Measurements from ENCODE around the gene STIMATE.

The STIMATE gene

DNA sequence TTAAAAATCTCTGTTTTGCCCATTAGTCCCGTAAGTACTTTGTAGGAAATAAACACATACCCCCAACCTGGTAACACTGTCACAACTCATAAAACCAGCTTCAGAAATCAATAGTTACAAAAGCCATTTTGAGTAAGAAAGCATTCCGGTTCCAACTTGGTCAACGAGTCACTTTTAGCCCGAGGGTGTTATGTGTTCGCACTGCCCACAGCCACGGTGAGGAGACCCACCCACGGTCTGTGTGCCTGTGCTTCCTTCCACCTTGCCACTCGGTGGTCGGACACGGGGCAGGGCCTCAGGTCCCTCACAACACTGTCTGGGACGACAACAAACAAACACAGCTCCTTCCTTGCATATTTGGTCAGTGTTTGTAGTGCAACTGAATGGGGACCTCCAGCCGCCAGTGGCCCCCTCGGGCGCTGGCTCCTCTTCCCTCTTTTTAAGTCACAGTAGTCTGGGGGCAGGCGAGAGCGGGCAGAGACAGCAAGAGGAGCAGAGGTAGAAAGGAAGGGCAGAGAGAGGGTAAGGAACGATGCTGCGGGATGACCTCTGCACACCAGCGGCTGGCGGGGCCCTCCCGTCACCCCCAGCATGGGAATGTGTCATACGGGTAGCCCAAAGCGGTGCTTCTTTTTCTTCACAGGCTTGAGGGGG is 57.3 kb downstream of the STIMATE start:
- no peak for DNase-seq

DNA sequence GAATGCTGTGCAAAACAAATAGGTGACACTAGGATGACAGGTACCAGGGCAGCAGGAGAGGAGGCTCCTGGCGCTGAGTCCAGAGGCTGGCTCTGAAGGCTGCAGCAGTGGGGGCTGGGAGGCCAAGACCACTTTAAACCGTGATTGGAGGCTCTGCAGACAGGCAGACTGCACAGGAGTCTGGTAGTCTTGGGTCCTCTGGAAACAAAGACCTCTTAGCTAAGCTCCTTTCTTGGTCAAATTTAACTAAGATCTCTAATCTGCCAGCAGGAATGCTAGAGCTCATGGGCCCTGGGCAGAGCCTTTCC is 58.1 kb downstream of the STIMATE start:
- DNase-seq: no peak

DNA sequence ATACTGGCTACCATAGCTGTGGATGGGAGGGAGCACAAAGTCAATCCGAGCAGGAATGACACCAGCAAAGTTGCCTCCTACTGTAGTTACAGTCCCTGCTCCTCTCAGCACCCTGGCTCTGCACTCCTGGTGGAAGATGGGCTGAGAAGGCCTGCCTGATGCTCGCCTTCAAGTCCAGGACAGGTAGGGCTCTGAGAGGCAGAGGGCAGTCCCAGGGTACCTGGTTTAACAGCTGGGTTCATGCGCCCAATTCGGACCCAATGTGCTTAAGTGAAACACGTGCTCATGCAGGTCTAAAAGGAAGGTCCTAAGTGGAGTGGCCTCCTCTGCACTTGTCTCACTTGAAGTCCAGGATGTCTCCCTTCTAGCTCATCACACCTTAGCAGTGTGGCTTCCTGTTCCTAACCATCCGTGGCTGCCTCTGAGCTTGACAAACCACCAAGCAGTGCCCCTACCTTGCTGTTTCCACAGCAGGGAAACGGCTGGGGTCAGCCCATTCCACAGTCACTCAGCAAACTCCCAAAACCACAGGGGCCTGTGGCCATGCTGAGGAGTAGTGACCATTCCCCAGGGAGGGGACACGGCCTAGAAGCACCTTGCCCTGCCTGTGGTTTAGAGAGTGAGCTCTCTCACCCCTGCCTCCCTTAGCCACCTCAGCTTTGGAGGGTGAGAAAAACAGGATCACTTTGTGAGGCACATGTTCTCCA is 58.6 kb downstream of the STIMATE start:
- DNase-seq: peak; percentile 52

DNA sequence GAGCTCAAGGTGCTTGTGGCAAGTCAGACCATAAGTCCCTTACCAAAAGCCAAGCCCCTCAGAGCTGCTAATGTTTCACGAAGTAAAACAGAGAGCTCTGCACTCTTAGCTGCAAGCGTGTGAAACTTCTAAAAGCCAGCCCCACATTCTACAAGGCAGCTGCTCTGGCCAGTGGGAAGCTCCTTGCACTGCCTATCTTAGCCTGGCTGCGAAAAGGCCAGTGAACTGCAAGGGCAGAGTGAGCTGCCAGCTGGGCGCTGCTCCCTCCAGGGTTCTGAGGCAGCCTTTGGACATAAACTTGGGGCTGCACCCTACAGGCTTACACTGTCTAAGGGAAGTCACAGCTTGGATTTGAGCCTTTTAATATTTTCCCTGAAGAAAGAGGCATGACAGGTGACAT is 60.4 kb downstream of the STIMATE start:
- DNase-seq: no peak

DNA sequence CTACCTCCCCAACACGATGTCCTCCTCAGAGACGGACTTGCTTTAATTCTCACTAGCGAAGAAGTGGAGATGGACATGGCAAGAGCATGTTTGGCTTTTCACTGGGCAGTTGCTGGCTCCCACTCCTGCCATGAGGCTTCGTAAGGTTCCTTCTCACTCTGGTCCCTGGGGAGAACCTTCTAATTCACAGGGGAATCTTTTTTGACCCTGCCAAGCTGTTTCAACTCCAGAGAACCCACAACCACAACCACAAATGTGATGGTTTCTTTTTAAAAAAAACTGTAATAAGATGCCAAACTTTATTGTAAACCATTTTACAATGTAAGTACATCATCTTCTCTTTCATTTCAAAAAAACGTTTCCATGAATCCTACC is 60.9 kb downstream of the STIMATE start:
- DNase-seq: no peak

DNA sequence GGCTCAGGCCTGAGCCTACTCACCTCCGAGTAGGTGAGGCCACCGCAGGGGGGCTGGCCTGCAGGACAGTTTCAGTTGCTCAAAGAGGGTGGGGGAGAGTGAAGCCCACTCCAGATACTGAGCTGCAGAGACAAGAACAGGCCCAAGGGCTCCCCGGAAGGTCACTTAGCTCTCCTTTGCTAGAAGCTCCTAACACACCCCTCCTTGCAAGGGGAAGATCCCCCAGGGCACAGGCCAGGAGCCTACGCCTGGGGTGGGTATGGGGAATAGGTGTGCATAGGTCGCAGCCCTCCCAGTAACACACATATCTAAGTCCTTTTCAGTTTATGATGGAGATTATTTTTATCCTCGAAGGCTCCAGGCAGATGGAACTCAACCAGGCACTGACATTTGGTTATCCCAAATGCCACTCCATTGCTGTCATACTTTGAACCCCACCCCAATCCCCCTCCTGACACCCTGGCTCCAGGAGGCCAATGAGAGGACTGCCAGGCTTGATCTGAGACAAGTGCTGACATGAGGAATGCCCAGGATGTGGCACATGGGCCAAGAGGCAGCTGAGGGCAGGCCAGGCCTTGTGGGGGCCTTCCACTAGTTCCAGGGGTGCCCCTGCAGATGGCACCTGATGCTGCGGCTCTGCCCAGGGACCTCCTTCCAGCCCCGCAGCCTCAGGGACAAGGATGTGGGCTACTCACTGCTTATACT is 61.4 kb downstream of the STIMATE start:
- DNase-seq: no peak

DNA sequence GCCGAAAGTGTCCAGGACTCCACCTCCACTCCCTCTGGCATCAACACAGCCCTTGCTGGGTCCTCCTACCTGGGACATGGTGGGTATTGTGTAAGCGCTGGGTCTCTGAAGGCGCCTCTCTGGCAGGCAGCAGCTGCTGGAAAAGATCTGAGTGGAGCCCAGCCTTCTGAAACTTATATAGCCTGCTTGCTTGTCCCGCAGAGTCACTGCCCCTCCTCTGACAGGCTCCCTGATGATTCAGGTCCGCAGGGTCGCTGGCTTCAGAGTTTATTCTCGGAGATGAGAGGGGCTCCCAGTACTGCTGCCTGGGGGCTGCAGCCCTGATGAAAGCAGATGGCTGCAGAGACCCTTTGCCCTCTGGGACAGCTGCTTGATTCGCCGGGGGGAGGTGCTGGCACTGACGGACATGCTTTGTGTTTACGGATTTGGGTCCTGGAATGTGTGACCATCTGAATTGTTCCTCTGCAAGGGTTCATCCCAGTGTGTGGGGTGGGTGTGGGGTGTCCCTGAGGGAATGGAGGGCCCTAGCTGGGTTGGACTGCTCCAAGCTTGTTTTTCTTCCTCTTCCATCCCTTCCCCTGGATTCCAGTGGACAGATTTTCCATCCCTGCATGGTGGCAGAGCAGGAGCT is 62.4 kb downstream of the STIMATE start, which contains the start of gene MUSTN1:
Gene MUSTN1 (minus strand): TSS at position 149 of the 631 bp plus-strand sequence. CDS start 71 bp downstream, at position 78.
- no peak for DNase-seq

DNA sequence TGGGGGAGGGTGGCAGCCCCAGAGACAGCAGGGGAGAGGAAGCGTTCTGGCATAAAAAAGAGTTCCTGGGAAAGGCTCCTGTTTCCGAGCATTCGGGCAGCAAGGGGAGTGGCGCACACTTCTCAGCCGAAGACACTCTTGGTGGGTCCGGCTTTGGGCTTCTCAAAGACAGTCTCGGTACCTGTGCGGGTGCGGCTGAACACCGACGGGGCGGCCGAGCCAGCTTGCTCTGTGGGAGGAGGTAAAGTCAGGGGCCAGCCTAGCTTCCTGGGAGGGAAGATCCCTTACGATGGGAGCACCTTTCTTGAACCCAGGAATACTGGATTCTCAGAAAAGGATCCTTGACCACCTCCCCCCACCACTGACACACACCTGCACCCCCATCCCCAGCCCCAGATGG is 64.1 kb downstream of the STIMATE start:
- no peak for DNase-seq

DNA sequence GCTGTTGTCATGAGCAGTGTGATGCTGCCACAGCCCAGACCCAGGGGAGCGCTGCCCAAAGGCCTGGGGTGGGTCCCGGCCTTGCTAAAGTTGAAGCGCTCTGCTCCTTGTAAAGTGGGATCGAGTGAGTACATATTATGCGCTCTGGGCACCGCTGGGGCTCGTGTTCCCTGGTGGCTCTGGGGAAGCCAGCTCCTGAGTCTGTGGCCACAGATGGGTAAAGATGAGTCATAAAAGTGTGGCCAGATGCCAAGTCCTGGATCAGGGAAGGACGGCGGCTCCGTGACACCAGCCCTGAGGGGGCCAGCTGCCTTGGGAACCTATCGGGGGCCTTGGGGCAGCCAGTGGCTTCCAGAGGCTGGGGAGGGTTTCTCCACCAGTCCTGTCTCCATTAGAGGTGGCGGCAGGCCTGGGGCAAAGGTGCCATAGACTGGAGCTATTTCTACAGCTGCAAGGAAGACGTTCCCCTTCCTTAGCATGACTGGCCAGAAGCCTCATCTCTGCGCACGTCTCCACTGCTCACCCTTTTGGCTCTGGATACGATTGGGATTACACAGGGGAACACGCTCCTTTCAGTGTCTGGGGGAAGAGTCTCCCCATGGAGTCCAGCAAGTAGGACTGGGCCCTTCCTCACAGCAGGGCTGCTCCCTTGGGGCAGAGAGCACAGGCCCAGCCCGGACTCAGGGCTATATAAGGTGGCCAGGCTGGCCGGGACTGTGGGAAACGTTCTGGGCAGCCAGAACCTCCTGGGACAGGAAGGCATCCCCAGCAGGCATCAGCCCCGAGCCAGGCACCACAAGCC is 65.6 kb downstream of the STIMATE start:
- DNase-seq: no peak

DNA sequence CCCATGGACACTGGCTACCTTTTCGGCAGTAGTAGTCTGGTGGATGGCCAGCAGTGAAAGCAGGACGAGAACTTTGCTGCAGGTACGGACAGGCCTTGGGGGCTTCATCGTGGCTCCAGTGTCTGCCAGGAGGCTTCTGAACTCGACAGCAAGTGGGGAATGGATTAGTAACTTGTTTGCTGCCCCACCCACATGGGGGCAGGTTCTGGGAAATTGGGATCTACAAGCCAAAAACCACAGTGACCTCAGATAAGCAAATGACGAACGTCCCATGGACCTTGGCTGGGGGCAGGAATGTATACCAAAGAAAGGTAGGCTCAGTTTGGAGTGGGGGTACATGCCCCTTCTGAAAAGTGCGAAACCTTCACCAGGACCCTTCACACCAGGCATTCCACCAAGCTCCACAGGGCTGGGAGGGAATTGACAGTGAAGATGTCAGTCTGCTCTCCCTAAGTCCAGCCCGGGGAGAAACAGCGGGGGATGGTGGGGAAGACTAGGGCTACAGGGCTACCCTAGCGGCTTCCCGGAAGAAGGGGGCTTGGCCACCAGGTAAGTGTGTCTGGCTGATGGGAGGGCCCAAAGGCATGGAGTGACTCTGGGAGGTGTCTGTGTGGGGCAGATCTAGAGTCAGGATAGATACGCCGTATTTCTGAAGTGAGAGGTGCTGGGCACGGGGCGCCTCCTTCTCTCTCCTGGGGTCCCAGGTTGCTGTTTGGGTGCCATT is 66.7 kb downstream of the STIMATE start, which contains the start of gene ITIH4:
Gene ITIH4 (minus strand): TSS at position 138 of the 724 bp plus-strand sequence. CDS start 30 bp downstream, at position 108.
- DNase-seq: no peak

DNA sequence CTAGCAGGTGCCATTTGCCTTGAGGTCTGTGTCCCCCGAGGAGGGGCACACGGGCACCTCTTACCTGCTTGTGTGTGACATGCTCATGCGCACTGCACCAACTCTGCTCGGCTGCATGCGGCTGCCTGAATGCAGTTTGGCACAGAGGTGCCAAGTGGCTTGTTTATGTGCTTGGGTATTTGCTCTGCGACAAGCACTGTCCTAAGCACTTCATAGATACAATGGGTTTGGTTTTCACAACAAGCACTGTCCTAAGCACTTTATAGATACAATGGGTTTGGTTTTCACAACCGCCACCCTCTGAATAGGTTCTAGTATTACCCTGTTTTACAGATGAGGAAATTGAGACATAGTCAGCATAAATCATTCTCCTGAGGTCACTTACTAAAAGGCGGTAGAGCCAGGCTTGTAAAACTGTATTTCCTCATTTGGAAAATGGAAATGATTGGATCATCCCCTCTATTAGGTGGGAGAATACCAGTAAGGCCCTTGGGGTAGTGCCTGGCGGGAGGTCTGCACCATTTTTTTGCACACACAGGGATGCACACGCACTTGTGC is 67.4 kb downstream of the STIMATE start:
- no peak for DNase-seq

DNA sequence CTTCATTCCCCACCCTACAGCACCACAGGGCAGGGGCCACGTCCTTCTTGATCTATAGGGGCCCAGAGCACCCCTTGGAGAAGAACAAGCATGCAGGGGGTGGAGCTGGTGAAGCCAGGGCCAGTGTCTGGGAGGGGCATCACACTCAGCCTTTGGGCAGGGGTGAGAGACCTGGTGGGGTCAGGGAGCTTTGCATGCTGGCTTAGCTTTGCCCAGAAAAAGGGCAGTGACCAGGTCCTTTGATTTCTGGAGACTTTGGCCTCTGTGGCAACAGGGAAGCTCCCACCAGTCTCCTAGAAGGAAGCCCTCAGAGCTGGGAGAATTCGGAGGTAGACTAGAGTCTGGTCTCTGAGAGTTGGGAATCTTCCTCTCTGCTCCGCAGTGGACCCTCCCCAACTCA is 67.9 kb downstream of the STIMATE start:
- no peak for DNase-seq

DNA sequence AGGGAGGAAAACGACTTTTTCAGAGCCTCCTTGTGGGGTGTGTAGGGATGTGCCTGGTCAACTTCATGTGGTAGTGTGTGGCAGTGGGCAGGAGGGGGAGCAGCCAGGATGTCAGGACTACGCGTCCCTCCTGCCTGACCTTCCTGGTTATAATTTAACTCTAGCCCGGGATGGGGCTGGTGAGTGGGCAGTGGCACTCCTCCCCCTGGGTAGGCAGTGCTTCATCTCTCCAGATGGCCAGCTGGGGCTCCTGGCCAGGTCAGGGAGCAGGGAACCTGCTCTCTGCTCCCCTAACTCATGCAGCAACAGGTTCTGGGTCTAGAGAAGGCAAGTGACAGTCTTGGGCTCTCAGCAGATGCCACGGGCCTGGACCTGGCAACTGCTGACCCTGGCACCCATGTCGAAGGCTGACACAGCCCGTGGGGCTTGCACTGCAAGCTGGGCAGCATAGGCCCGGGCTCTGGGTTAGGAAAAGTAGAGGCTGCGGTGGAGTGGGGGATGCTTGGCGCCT is 69.4 kb downstream of the STIMATE start:
- DNase-seq: no peak

DNA sequence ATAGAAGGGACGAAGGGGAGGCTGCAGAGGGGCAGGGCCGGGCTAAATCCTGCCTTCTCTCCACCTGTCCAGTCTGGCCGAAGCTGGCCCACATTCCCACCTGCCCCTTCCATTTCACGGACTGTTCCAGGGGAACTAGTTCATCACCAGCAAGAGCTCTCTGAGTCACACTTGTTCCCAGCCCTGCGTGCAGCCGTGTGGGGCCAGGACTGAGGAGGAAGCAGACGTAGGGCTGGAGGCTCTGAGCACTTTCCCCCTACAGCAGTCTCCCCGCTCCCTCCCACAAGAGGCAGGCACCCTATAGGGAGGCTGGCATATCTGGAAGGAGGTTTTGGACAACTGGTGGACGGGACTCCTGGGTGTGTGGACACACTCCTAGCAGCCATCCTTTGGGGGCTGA is 69.9 kb downstream of the STIMATE start:
- DNase-seq: no peak

DNA sequence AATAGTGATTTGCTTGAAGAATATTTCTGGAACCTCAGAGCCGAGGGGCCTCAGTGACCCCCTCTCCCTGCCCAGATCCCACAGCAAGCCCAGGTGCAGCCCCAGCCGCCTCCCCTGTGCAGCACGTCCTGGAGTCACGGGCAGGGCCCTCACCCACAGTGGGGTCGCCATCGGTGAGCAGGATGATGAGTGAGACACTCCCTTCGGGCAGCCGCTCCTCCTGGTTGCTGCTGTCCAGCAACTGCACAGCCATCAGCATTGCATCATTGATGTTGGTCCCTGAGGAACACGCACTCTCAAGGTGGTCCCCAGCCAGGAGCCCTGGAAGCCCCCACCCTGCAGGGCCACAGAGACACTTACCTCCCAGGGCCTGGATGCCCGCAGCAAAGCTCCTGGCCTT is 73.3 kb downstream of the STIMATE start:
- DNase-seq: no peak

DNA sequence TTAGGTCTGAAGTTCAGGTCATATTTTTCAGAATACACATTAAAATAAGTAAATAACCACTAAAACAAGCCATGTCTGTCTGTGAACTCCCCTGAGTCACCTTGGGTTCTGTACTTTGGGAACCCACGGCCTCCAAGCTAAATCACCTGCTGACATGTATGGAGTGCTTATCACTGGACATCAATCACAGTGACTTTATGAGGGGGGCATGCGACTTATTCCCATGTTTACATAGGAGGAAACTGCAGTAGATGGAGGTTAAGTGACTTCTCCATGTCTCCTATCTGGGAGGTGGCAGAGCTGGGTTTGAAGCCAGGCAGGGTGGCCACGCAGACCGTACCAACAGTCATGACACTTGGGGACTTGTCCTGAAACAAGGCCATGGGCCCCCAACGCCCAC is 75.0 kb downstream of the STIMATE start:
- no peak for DNase-seq

DNA sequence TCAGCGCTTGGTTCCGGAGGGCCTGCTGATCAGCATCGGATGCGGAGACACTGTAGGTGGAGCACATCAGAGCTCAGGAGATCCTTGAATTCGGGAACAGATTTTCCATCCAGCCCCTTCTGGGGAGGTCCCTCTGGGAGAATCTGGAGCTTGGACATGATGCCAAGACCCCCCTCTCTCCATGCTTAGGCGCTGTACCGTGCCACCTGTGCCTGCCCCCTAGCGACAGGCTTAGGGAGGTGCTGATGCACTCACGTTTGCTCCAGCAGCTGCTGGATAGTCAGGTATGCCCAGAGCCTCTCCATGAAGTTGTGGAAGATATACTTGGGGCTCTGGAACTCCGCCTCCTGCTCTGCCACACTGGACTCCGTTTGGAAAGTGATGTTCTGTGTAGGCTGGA is 76.6 kb downstream of the STIMATE start:
- peak; percentile 36 for DNase-seq

DNA sequence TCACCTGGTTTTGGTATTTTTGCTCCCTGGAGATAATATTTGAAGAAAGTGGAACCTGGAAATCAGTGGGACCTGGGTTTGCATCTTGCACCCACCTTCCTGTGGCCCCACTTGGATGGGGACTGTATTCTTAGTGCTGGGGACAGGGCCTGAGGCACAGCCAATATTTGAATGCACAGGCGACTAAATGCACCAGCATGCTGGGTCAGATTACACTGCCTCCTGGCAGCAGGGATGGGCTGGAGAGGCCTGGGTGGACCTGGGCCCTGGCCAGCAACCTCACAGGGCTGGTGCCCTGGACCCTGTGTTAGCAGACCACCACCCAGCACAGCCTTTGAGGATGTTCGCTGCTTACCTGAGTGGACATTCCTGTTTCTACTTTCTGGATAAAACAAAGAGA is 77.4 kb downstream of the STIMATE start:
- no peak for DNase-seq

DNA sequence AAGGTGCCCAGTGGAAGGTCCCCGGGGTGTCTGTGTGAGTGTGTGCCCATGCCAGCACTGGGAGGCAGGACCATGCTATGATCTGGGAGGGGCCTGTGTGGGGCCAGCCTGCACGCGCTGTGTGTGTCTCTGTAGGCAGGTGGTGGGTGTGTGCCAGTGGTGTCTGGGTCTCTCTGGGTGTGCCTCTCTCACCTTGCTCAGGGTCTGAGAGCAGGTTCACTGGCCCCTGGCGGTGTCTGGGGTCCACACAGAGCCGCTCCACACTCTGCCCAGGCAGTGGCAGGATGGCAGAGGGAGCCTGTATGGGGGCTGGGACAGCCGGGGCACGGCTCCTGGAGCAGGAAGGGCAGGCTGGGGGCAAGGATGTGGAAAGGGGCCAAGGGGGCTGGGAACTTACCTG is 79.5 kb downstream of the STIMATE start:
- DNase-seq: no peak

DNA sequence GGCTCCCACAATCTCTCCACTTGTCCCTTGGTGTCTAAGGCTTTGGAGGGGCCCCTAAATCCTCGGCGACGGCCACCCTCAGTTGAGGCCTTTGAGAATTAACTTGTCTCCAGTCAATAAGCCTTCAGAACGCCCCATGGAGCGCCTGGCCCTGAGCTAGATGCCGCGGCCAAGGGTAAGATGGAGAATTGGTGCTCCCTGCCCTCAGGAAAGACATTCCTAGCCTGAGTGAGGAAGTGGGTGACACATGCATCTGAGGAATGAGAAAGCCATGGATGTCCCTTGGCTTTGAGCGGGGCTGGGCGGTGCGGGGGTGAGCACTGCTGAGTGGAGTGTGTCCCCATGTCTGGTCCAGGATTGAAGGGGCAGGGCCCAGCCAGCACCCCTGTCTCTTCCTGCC is 80.1 kb downstream of the STIMATE start:
- DNase-seq: no peak

DNA sequence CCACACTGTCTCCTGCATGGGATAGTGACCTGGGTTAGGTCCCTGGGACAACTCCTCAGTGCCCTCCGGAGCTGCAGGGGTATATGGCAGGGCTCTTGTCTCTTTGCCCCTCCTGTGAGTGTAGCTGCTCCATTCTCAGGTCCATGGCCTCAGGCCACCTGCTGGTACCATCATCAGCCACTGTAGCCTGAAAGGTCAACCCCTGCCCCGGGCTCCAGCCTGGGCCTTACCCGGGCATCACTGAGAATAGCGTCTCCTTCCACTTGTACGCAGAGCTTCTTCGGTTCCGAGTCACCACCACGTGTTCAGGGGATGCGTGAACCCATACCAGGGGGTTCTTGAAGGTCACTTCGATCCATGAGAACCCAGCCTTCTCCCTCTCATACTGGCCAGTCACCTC is 80.7 kb downstream of the STIMATE start:
- no peak for DNase-seq

DNA sequence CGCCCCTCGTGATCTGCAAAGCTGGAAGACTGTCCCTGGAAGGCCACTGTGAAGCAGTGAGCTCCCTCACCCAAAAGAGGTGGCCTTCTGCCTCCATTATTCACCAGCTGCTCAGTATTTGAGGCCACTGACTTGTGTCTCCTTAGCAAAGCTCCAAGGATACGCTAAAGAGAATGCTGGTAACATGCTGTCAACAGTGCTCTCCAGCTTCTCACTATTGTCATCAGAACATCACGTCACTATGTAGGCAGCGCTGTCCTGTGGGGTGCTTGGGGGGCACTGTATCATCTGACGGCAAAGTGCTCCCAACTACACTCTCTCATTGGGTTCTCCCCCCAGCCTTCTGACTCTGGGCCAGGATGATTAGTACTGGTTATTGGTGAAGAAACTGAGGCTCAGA is 81.1 kb downstream of the STIMATE start:
- no peak for DNase-seq
